Renal cortical epithelial cell (primary cell): ENCODE measurements around the gene PDE7B. TPM values are rescaled to one million over a fixed set of nuclear protein-coding genes. Genes with fewer than 3 reads are reported as not detected.
A peak's percentile ranks its signal among the peaks of the same experiment; 100 is the strongest.
"Not testable (repeated sequence)": the region's sequence is repeated elsewhere in the genome, so short reads cannot be mapped to it uniquely, and the experiment has no call there.

ENCODE experiments used
- DNase-seq: peaks from one replicate; pipeline ENCODE4 v3.0.0-alpha.2; 2011; ENCODE audit warnings: low read depth
- total RNA-seq: library from RNA; depleted of rRNA; stranded (reverse); fragments of >200 nt; gene quantifications from 2 replicates; pipeline ENCODE4 v1.2.3, GENCODE V29; 2014

The PDE7B gene
- total RNA-seq, 1 donor from 2014 or later: 3.2 TPM

GRCh38 chr6:135842618-135843392, 8.7 kb upstream of the PDE7B start:
- no peak for DNase-seq

GRCh38 chr6:135850882-135851281, 619 bp upstream of the PDE7B start:
- peak; percentile 42 for DNase-seq

- no peak for DNase-seq
These were observed 1.2 kb downstream of the PDE7B start for GRCh38 chr6:135852746-135853145.

GRCh38 chr6:135853227-135853626, 1.7 kb downstream of the PDE7B start:
- DNase-seq: peak; percentile 30

GRCh38 chr6:135853986-135854385, 2.5 kb downstream of the PDE7B start:
- DNase-seq: peak; percentile 44

GRCh38 chr6:135854799-135855198, 3.3 kb downstream of the PDE7B start:
- no peak for DNase-seq

- no peak for DNase-seq
These were observed 7.4 kb downstream of the PDE7B start for GRCh38 chr6:135858931-135859330.

- DNase-seq: no peak
These were observed 8.9 kb downstream of the PDE7B start for GRCh38 chr6:135860361-135860760.

GRCh38 chr6:135861189-135861588, 9.7 kb downstream of the PDE7B start:
- no peak for DNase-seq

GRCh38 chr6:135864929-135865328, 13.4 kb downstream of the PDE7B start:
- not testable (repeated sequence) for DNase-seq

GRCh38 chr6:135866445-135867123, 15.1 kb downstream of the PDE7B start:
- DNase-seq: peak; percentile 67

- DNase-seq: peak; percentile 48
These were observed 15.8 kb downstream of the PDE7B start for GRCh38 chr6:135867332-135867731.

GRCh38 chr6:135869857-135870256, 18.4 kb downstream of the PDE7B start:
- no peak for DNase-seq

- DNase-seq: no peak
These were observed 19.2 kb downstream of the PDE7B start for GRCh38 chr6:135870722-135871121.

- DNase-seq: peak; percentile 67
These were observed 19.8 kb downstream of the PDE7B start for GRCh38 chr6:135871296-135871695.

GRCh38 chr6:135871878-135872277, 20.4 kb downstream of the PDE7B start:
- DNase-seq: peak; percentile 69

- DNase-seq: no peak
These were observed 23.9 kb downstream of the PDE7B start for GRCh38 chr6:135875446-135875845.

- DNase-seq: no peak
These were observed 24.6 kb downstream of the PDE7B start for GRCh38 chr6:135876058-135876457.

GRCh38 chr6:135877666-135878065, 26.2 kb downstream of the PDE7B start:
- DNase-seq: no peak

GRCh38 chr6:135880066-135880972, 28.8 kb downstream of the PDE7B start:
- peak; percentile 59 for DNase-seq

GRCh38 chr6:135883045-135883444, 31.5 kb downstream of the PDE7B start:
- peak; percentile 36 for DNase-seq

GRCh38 chr6:135883536-135883935, 32.0 kb downstream of the PDE7B start:
- no peak for DNase-seq
